B cell (primary cell): Measurements from ENCODE around the gene EPHA2. TPM values are rescaled to one million over a fixed set of nuclear protein-coding genes. Genes with fewer than 3 reads are reported as not detected.

Experiments
- ATAC-seq: fragments of 200-7000 bp; cut with Tn5 transposase; one replicate; pipeline ENCODE4 v1.10.0; 2021; ENCODE audit warnings: low read depth, mild to moderate bottlenecking, moderate number of reproducible peaks, moderate library complexity
- CTCF ChIA-PET: fragments of 350-600 bp; sonication (Branson Sonifier 250); formaldehyde crosslinking; loops from one replicate; lab custom pipeline; 2021; ENCODE audit warnings: antibody characterized with exemption, inconsistent platforms; lab: Charles Lee
- POLR2A ChIA-PET: fragments of 350-600 bp; sonication (Branson Sonifier 250); formaldehyde crosslinking; loops from one replicate; lab custom pipeline; 2021; ENCODE audit warnings: antibody characterized with exemption; lab: Charles Lee
- DNase-seq: peaks from one replicate; pipeline ENCODE4 v3.0.0; 2013
- H2AFZ ChIP-seq: 2 replicates; pipeline ENCODE4 v1.6.1; 2012; ENCODE audit warnings: mild to moderate bottlenecking, low read depth, low read length; ENCODE audit not compliant: insufficient read depth, poor library complexity, severe bottlenecking
- H3K27ac ChIP-seq, 2 donors: 1 replicate in 1 of 2; 2 replicates in 1 of 2; pipeline ENCODE4 v1.5.1; 2012 to 2013; ENCODE audit warnings: low read length in 2 of 2, mild to moderate bottlenecking in 2 of 2, moderate library complexity in 1 of 2
- H3K27me3 ChIP-seq, 4 experiments: fragments of 200-600 bp in 1 of 4; sonication (generic) in 1 of 4; replicated peaks in 1 of 4; 1 replicate in 2 of 4; 2 replicates in 2 of 4; pipeline versions ENCODE4 v1.6.1 to v1.7.0; 2013 to 2016; ENCODE audit warnings: low read length in 3 of 4, mild to moderate bottlenecking in 2 of 4, mixed read lengths in 1 of 4, moderate library complexity in 1 of 4; ENCODE audit not compliant: insufficient read depth in 4 of 4, control insufficient read depth in 3 of 4; ENCODE audit errors: control extremely low read depth in 1 of 4
- H3K36me3 ChIP-seq, 2 experiments: replicated peaks in 1 of 2; 1 replicate in 1 of 2; 2 replicates in 1 of 2; pipeline versions ENCODE4 v1.6.1 to v1.7.1; 2013; ENCODE audit warnings: low read length in 1 of 2; ENCODE audit not compliant: insufficient read depth in 2 of 2, control insufficient read depth in 1 of 2; ENCODE audit errors: control extremely low read depth in 1 of 2, extremely low read depth in 1 of 2
- H3K4me1 ChIP-seq, 2 donors: fragments of 200-600 bp in 1 of 2; sonication (generic) in 1 of 2; 1 replicate in 1 of 2; 2 replicates in 1 of 2; pipeline versions ENCODE4 v1.5.1 to v1.6.1; 2013 to 2017; ENCODE audit warnings: low read length in 2 of 2; ENCODE audit not compliant: control insufficient read depth in 2 of 2, insufficient read depth in 2 of 2
- H3K4me2 ChIP-seq: replicated peaks from 2 replicates; pipeline ENCODE3; 2012; ENCODE audit warnings: mild to moderate bottlenecking, low read depth, low read length; ENCODE audit not compliant: poor library complexity, severe bottlenecking
- H3K4me3 ChIP-seq, 5 experiments: fragments of 200-600 bp in 1 of 5; sonication (generic) in 1 of 5; 1 replicate in 3 of 5; 2 replicates in 2 of 5; pipeline versions ENCODE4 v1.5.1 to v1.7.0; 2011 to 2016; ENCODE audit warnings: low read length in 4 of 5, mild to moderate bottlenecking in 4 of 5, low read depth in 2 of 5, control low read depth in 1 of 5, moderate library complexity in 1 of 5; ENCODE audit not compliant: insufficient read depth in 1 of 5; ENCODE audit errors: control extremely low read depth in 1 of 5, extremely low read depth in 1 of 5
- H3K79me2 ChIP-seq: fragments of 200-600 bp; sonication (generic); one replicate; pipeline ENCODE4 v1.6.0; 2016; ENCODE audit warnings: low read length; ENCODE audit not compliant: control insufficient read depth, insufficient read depth
- H3K9ac ChIP-seq: fragments of 200-600 bp; sonication (generic); 2 replicates; pipeline ENCODE4 v1.6.1; 2017; ENCODE audit warnings: mild to moderate bottlenecking, low read length, moderate library complexity
- H3K9me3 ChIP-seq, 3 donors: one replicate each; pipeline versions ENCODE4 v1.6.1 to v1.7.1; 2013; ENCODE audit warnings: low read length in 2 of 3; ENCODE audit not compliant: control insufficient read depth in 2 of 3, insufficient read depth in 1 of 3; ENCODE audit errors: control extremely low read depth in 1 of 3
- H4K20me1 ChIP-seq: 2 replicates; pipeline ENCODE4 v1.6.0; 2012; ENCODE audit warnings: mild to moderate bottlenecking, low read length; ENCODE audit not compliant: insufficient read depth, control insufficient read depth, poor library complexity, severe bottlenecking
- H3K27ac Mint-ChIP-seq: one replicate; pipeline ENCODE4 v1.8.0; 2021; ENCODE audit warnings: mixed read lengths
- H3K27me3 Mint-ChIP-seq: one replicate; pipeline ENCODE4 v1.8.0; 2021; ENCODE audit warnings: mixed read lengths
- H3K4me1 Mint-ChIP-seq: one replicate; pipeline ENCODE4 v1.8.0; 2021; ENCODE audit warnings: mixed read lengths
- H3K4me3 Mint-ChIP-seq: one replicate; pipeline ENCODE4 v1.8.0; 2021; ENCODE audit warnings: mixed read lengths
- H3K9me3 Mint-ChIP-seq: one replicate; pipeline ENCODE4 v1.8.0; 2022; ENCODE audit warnings: mixed read lengths; ENCODE audit not compliant: insufficient read depth
- CTCF ChIP-seq: fragments of 200-600 bp; IDR thresholded peaks from one replicate; pipeline ENCODE4 v1.8.0; 2022; ENCODE audit warnings: antibody characterized with exemption, mild to moderate bottlenecking
- EZH2 ChIP-seq: IDR thresholded peaks from 2 replicates; pipeline ENCODE4 v1.6.1; 2012; ENCODE audit warnings: borderline replicate concordance, low read depth, mild to moderate bottlenecking, moderate library complexity, low read length; ENCODE audit not compliant: insufficient read depth, poor library complexity, severe bottlenecking
- WGBS: methylation state at CpG from one replicate; pipeline ENCODE4 v1.1.5; 2013; ENCODE audit warnings: missing lambda C conversion rate; ENCODE audit not compliant: insufficient coverage; 5-methylcytosine and 5-hydroxymethylcytosine counted together
- intact Hi-C: fragments of 100-400 bp; cut with micrococcal nuclease; formaldehyde crosslinking; loops from one replicate; pipeline ENCODE4 v1.10.0; 2022
- polyA plus RNA-seq: library from polyadenylated mRNA; depleted of rRNA; stranded (reverse); fragments of >200 nt; gene quantifications from 2 replicates; pipeline ENCODE4 v1.2.3, GENCODE V29; 2012
- total RNA-seq, 2 donors: library from RNA; stranded (reverse); fragments of 120-200 nt in 1 of 2; gene quantifications; 1 replicate in 1 of 2; 2 replicates in 1 of 2; pipeline versions ENCODE4 v1.2.3 to v1.2.4, GENCODE V29; 2013 to 2022

EPHA2 gene
- total and polyA plus RNA-seq, 2 donors (not counting 1 experiment from before 2014, with no cell fraction given): 0.12 TPM; not detected in 1

- ChIA-PET POLR2A (no interaction called here), CTCF (no interaction called here)
- Histone ChIP-seq H2AFZ (no peak overlapping the region), H3K4me2 (no peak overlapping the region), H3K9me3 (peaks cover 0 to 2% (median 0%) of the 10 kb centered on the region in 3 donors), H3K27ac (no peak overlapping the region), H4K20me1 (no peaks in the 10 kb centered on the region), H3K4me3 (no peak overlapping the region), H3K9ac (no peak overlapping the region), H3K79me2 (no peaks in the 10 kb centered on the region), H3K36me3 (no peaks in the 10 kb centered on the region), H3K27me3 (peaks cover 0 to 16% (median under 1%) of the 10 kb centered on the region in 4 experiments), H3K4me1 (no peaks in the 10 kb centered on the region)
- TF ChIP-seq EZH2 (no peak), CTCF (no peak)
- DNase-seq: no peak
- Mint-ChIP-seq H3K4me1 (no peaks in the 10 kb centered on the region), H3K4me3 (no peak overlapping the region), H3K27ac (no peak overlapping the region), H3K27me3 (peaks cover 29% of the 10 kb centered on the region), H3K9me3 (no peaks in the 10 kb centered on the region)
- intact Hi-C loops: no loop called here
- ATAC-seq: no peak
- WGBS: 95% methylated on average over 12 of the region's 23 CpGs
Observed at GRCh38 chr1:16114527-16115467, 41.1 kb downstream of the EPHA2 start.
